Measurements from ENCODE around the gene TSR3. TPM values are rescaled to one million over a fixed set of nuclear protein-coding genes. Genes with fewer than 3 reads are reported as not detected.
A peak's percentile ranks its signal among the peaks of the same experiment; 100 is the strongest.

TSR3 gene
- total and polyA plus RNA-seq, 2 of the 13 experiments (the other 11 are each of a cell fraction or from before 2014, with no cell fraction given), result 24.2 to 51.0 TPM

- POLR2A ChIA-PET, result no interaction called here
- no peak for DNase-seq (ENCODE audit: low spot score)
- Histone ChIP-seq H3K9me3 (ENCODE audit: low read length) (no peaks in the 10 kb centered on the region), H3K9ac (ENCODE audit: insufficient read depth, low read depth, low read length) (no peak overlapping the region), H3K36me3 (replicated peaks in 1 of 2; ENCODE audit: control insufficient read depth in 1 of 2, insufficient read depth in 2 of 2, low read length in 2 of 2) (peaks cover 6 to 14% of the 10 kb centered on the region in 2 experiments; a peak in 4 of 5 replicates), H3K4me2 (ENCODE audit: low read depth, low read length) (no peak overlapping the region), H3K4me3 (replicated peaks in 1 of 3; ENCODE audit: insufficient read depth in 1 of 3, low read depth in 2 of 3, low read length in 3 of 3) (no peak overlapping the region), H3K4me1 (ENCODE audit: insufficient read depth, low read length) (peaks cover 27% of the 10 kb centered on the region), H2AFZ (ENCODE audit: low read length) (no peak overlapping the region), H4K20me1 (ENCODE audit: insufficient read depth, low read length) (no peaks in the 10 kb centered on the region), H3K27ac (ENCODE audit: extremely low read length, insufficient read depth, low read length) (no peak overlapping the region), H3K27me3 (ENCODE audit: control insufficient read depth in 1 of 2, insufficient read depth in 2 of 2, low read length in 2 of 2) (no peaks in the 10 kb centered on the region; a peak in 1 of 5 replicates), H3K79me2 (ENCODE audit: insufficient read depth, low read length) (peaks cover 24% of the 10 kb centered on the region)
- BruUV-seq (replicated peaks), result no TSS peak
- no peak for TF ChIP-seq ZHX1 (CRISPR knock-in tag; IDR thresholded peaks at IDR 0.05; ENCODE audit: low read depth)
- TF ChIP-seq ZFP91 (CRISPR knock-in tag; IDR thresholded peaks at IDR 0.05; ENCODE audit: borderline replicate concordance), result no peak
- TF ChIP-seq AGO2 (optimal IDR thresholded peaks at IDR 0.05; ENCODE audit: low read depth, low read length), result peak; percentile 33
- TF ChIP-seq ZNF607 (CRISPR knock-in tag; IDR thresholded peaks at IDR 0.05; ENCODE audit: borderline replicate concordance), result no peak
- no peak for TF ChIP-seq ZNF710 (CRISPR knock-in tag; IDR thresholded peaks at IDR 0.05; ENCODE audit: borderline replicate concordance)
- no peak for TF ChIP-seq CENPBD1 (CRISPR knock-in tag; IDR thresholded peaks at IDR 0.05; ENCODE audit: borderline replicate concordance, low read depth)
- peak; percentile 56 for TF ChIP-seq RBFOX2 (IDR thresholded peaks at IDR 0.05; ENCODE audit: low read depth, low read length)
- TF ChIP-seq MYPOP (CRISPR knock-in tag; IDR thresholded peaks at IDR 0.05), result no peak
- TF ChIP-seq NFE2L1 (CRISPR knock-in tag; IDR thresholded peaks at IDR 0.05; ENCODE audit: borderline replicate concordance), result no peak
- TF ChIP-seq SNAI1 (CRISPR knock-in tag; IDR thresholded peaks at IDR 0.05; ENCODE audit: borderline replicate concordance), result no peak
- ATAC-seq, result no peak
- intact Hi-C loops (cut with micrococcal nuclease; ENCODE audit: unreplicated experiment) (no loop called here), in situ Hi-C loops (cut with HindIII; ENCODE audit: extremely low pct_ligation_motif_present, low pct_unique_long_range_greater_than_20kb) (no loop called here)
- CTCF ChIA-PET (ENCODE audit: low intra/inter-chr PET ratio, low total read pairs), result no interaction called here
- 92% methylated on average over 4 of the region's 29 CpGs for WGBS (ENCODE audit: low lambda C conversion rate)
- no peak for FAIRE-seq
Measured at GRCh38 chr16:1347962-1348361, 3.7 kb downstream of the TSR3 start.
